IMR-90 (cell line): ENCODE results near the gene SLC6A17. TPM values are rescaled to one million over a fixed set of nuclear protein-coding genes. Genes with fewer than 3 reads are reported as not detected.

Experiments
- ATAC-seq: fragments of 200-7000 bp; cut with Tn5 transposase; 2 replicates; pipeline ENCODE4 v1.9.1; 2020; ENCODE audit warnings: low read depth, mild to moderate bottlenecking, moderate library complexity
- BruUV-seq: library from RNA; stranded (reverse); fragments of 400-500 nt; replicated peaks from 2 replicates; lab custom pipeline; 2021; lab: Mats Ljungman, UMichigan
- CTCF ChIA-PET: fragments of 300-600 bp; formaldehyde crosslinking; extraction: SDS; loops from one replicate; lab custom pipeline; 2021; ENCODE audit warnings: antibody characterized with exemption; lab: Yijun Ruan, JAX
- POLR2A ChIA-PET: fragments of 300-600 bp; sonication (Branson Sonifier 250); formaldehyde crosslinking; loops from one replicate; lab custom pipeline; 2022; ENCODE audit warnings: antibody characterized with exemption; ENCODE audit not compliant: unreplicated experiment; lab: Charles Lee
- DNase-seq: peaks from one replicate; pipeline ENCODE4 v3.0.0; 2013
- H2AFZ ChIP-seq: replicated peaks from 2 replicates; pipeline ENCODE3; 2013; ENCODE audit warnings: low read length, mild to moderate bottlenecking; ENCODE audit not compliant: poor library complexity
- H2AK5ac ChIP-seq: 2 replicates; pipeline ENCODE4 v1.6.1; 2013; ENCODE audit warnings: low read depth, low read length, inconsistent platforms
- H2AK9ac ChIP-seq: replicated peaks from 2 replicates; pipeline ENCODE3; 2013; ENCODE audit warnings: mild to moderate bottlenecking, low read depth, low read length, moderate library complexity; ENCODE audit not compliant: poor library complexity
- H2BK120ac ChIP-seq: 2 replicates; pipeline ENCODE4 v1.6.1; 2013; ENCODE audit warnings: low read depth, low read length, inconsistent platforms
- H2BK15ac ChIP-seq: 3 replicates; pipeline ENCODE4 v1.6.1; 2013; ENCODE audit warnings: low read depth, low read length, inconsistent platforms
- H2BK20ac ChIP-seq: 2 replicates; pipeline ENCODE4 v1.6.1; 2013; ENCODE audit warnings: low read depth, mild to moderate bottlenecking, inconsistent platforms, low read length, moderate library complexity
- H2BK5ac ChIP-seq: 2 replicates; pipeline ENCODE4 v1.6.1; 2013; ENCODE audit warnings: mild to moderate bottlenecking, low read depth, low read length, inconsistent platforms; ENCODE audit not compliant: poor library complexity, severe bottlenecking
- H3K14ac ChIP-seq: replicated peaks from 2 replicates; pipeline ENCODE4 v1.6.1; 2013; ENCODE audit warnings: low read depth, low read length, inconsistent platforms
- H3K18ac ChIP-seq: 2 replicates; pipeline ENCODE4 v1.6.1; 2013; ENCODE audit warnings: low read depth, low read length, control low read depth
- H3K23ac ChIP-seq: 2 replicates; pipeline ENCODE4 v1.6.1; 2013; ENCODE audit warnings: low read depth, low read length, inconsistent platforms
- H3K27ac ChIP-seq: 2 replicates; pipeline ENCODE4 v1.5.1; 2013; ENCODE audit warnings: mild to moderate bottlenecking, control low read depth, low read length; ENCODE audit not compliant: insufficient read depth
- H3K27me3 ChIP-seq: 2 replicates; pipeline ENCODE4 v1.6.1; 2013; ENCODE audit warnings: low read length; ENCODE audit not compliant: control insufficient read depth, insufficient read depth
- H3K36me3 ChIP-seq: 2 replicates; pipeline ENCODE4 v1.6.1; 2013; ENCODE audit warnings: low read length, mixed read lengths; ENCODE audit not compliant: control insufficient read depth, insufficient read depth
- H3K4ac ChIP-seq: 2 replicates; pipeline ENCODE4 v1.6.1; 2013; ENCODE audit warnings: low read depth, low read length, inconsistent platforms
- H3K4me1 ChIP-seq: 2 replicates; pipeline ENCODE4 v1.6.1; 2013; ENCODE audit warnings: low read length, mixed read lengths; ENCODE audit not compliant: control insufficient read depth, insufficient read depth
- H3K4me2 ChIP-seq: 2 replicates; pipeline ENCODE4 v1.6.1; 2013; ENCODE audit warnings: low read depth, mild to moderate bottlenecking, control low read depth, low read length, moderate library complexity
- H3K4me3 ChIP-seq: 2 replicates; pipeline ENCODE4 v1.5.1; 2013; ENCODE audit warnings: low read depth, mild to moderate bottlenecking, control low read depth, low read length, moderate library complexity; ENCODE audit not compliant: insufficient read depth
- H3K56ac ChIP-seq: 2 replicates; pipeline ENCODE4 v1.6.1; 2013; ENCODE audit warnings: low read length, inconsistent platforms; ENCODE audit not compliant: insufficient read depth; ENCODE audit errors: extremely low read depth
- H3K79me1 ChIP-seq, 2 experiments: 2 replicates each; pipeline ENCODE4 v1.6.1; 2013; ENCODE audit warnings: low read length in 2 of 2, inconsistent platforms in 1 of 2, low read depth in 1 of 2
- H3K9ac ChIP-seq: 2 replicates; pipeline ENCODE4 v1.6.1; 2013; ENCODE audit warnings: low read depth, low read length, control low read depth
- H3K9me1 ChIP-seq: 2 replicates; pipeline ENCODE4 v1.6.1; 2013; ENCODE audit warnings: low read length, inconsistent platforms; ENCODE audit not compliant: insufficient read depth
- H3K9me3 ChIP-seq: 2 replicates; pipeline ENCODE4 v1.6.1; 2013; ENCODE audit warnings: low read length; ENCODE audit not compliant: control insufficient read depth, insufficient read depth
- H4K20me1 ChIP-seq: 2 replicates; pipeline ENCODE4 v1.6.1; 2013; ENCODE audit warnings: low read length, inconsistent platforms; ENCODE audit not compliant: insufficient read depth
- H4K5ac ChIP-seq: 2 replicates; pipeline ENCODE4 v1.6.1; 2013; ENCODE audit warnings: mild to moderate bottlenecking, low read depth, low read length, control low read depth
- H4K8ac ChIP-seq, 2 experiments: 2 replicates each; pipeline ENCODE4 v1.6.1; 2013; ENCODE audit warnings: low read depth in 2 of 2, low read length in 2 of 2, control low read depth in 1 of 2, inconsistent platforms in 1 of 2
- H4K91ac ChIP-seq: 2 replicates; pipeline ENCODE4 v1.6.1; 2013; ENCODE audit warnings: low read depth, low read length, inconsistent platforms; ENCODE audit not compliant: insufficient read depth
- BHLHE40 ChIP-seq: fragments of 150-350 bp; IDR thresholded peaks from 2 replicates; pipeline ENCODE4 v1.6.1; 2016; ENCODE audit warnings: mild to moderate bottlenecking, low read depth, low read length
- CEBPB ChIP-seq: IDR thresholded peaks from 2 replicates; pipeline ENCODE4 v1.6.1; 2012; ENCODE audit warnings: low read depth, low read length, improper control_type of control experiment
- CHD1 ChIP-seq: IDR thresholded peaks from 2 replicates; pipeline ENCODE4 v1.6.1; 2012; ENCODE audit warnings: low read depth, low read length, improper control_type of control experiment
- CTCF ChIP-seq: conservative IDR thresholded peaks from 2 replicates; pipeline ENCODE4 v1.5.1; 2012; ENCODE audit warnings: mild to moderate bottlenecking, low read depth, low read length, improper control_type of control experiment
- ELK1 ChIP-seq: fragments of 150-350 bp; IDR thresholded peaks from 2 replicates; pipeline ENCODE4 v1.6.1; 2016; ENCODE audit warnings: low read depth, mild to moderate bottlenecking, low read length, moderate library complexity, borderline replicate concordance
- FOS ChIP-seq: fragments of 150-350 bp; IDR thresholded peaks from 2 replicates; pipeline ENCODE4 v1.6.1; 2016; ENCODE audit warnings: low read depth, low read length
- MAFK ChIP-seq: IDR thresholded peaks from 2 replicates; pipeline ENCODE4 v1.6.1; 2012; ENCODE audit warnings: low read depth, low read length, improper control_type of control experiment
- MAZ ChIP-seq: IDR thresholded peaks from 2 replicates; pipeline ENCODE4 v1.6.1; 2012; ENCODE audit warnings: low read depth, mild to moderate bottlenecking, low read length, improper control_type of control experiment, moderate library complexity, borderline replicate concordance
- MXI1 ChIP-seq: IDR thresholded peaks from 2 replicates; pipeline ENCODE4 v1.6.1; 2012; ENCODE audit warnings: low read depth, mild to moderate bottlenecking, low read length, moderate library complexity, borderline replicate concordance
- NFE2L2 ChIP-seq: fragments of 150-350 bp; IDR thresholded peaks from 2 replicates; pipeline ENCODE4 v1.6.1; 2016; ENCODE audit warnings: low read depth, mild to moderate bottlenecking, low read length
- POLR2A ChIP-seq: IDR thresholded peaks from 2 replicates; pipeline ENCODE4 v1.6.1; 2012; ENCODE audit warnings: mild to moderate bottlenecking, low read depth, low read length
- RAD21 ChIP-seq: IDR thresholded peaks from 2 replicates; pipeline ENCODE4 v1.6.1; 2012; ENCODE audit warnings: low read length, improper control_type of control experiment
- RCOR1 ChIP-seq: IDR thresholded peaks from 2 replicates; pipeline ENCODE4 v1.6.1; 2012; ENCODE audit warnings: mild to moderate bottlenecking, low read length, improper control_type of control experiment; ENCODE audit not compliant: insufficient replicate concordance
- RFX5 ChIP-seq: IDR thresholded peaks from 2 replicates; pipeline ENCODE4 v1.8.0; 2012; ENCODE audit warnings: low read depth, mild to moderate bottlenecking, low read length, moderate library complexity
- SMC3 ChIP-seq: fragments of 150-350 bp; IDR thresholded peaks from 2 replicates; pipeline ENCODE4 v1.6.1; 2016; ENCODE audit warnings: low read depth, mild to moderate bottlenecking, antibody characterized with exemption, low read length, moderate library complexity
- USF2 ChIP-seq: fragments of 150-350 bp; IDR thresholded peaks from 2 replicates; pipeline ENCODE4 v1.6.1; 2017; ENCODE audit warnings: mild to moderate bottlenecking, antibody characterized with exemption, low read length, low read depth
- WGBS, 2 experiments: methylation state at CpG; one replicate each; pipeline versions ENCODE4 v1.1.5 to v1.1.7; 2013; ENCODE audit warnings: missing lambda C conversion rate in 2 of 2; ENCODE audit not compliant: insufficient read length in 1 of 2; ENCODE audit errors: extremely low coverage in 2 of 2; 5-methylcytosine and 5-hydroxymethylcytosine counted together
- dilution Hi-C: fragments of 300-500 bp; cut with HindIII; formaldehyde crosslinking; loops from one replicate; pipeline ENCODE4 v1.14.3; 2018; ENCODE audit warnings: low sequenced_read_pairs; ENCODE audit not compliant: unreplicated experiment
- in situ Hi-C: fragments of 300-500 bp; cut with MboI; formaldehyde crosslinking; loops from 3 replicates; pipeline ENCODE4 v1.14.3; 2019; ENCODE audit warnings: low sequenced_read_pairs, inconsistent platforms, mixed read lengths
- intact Hi-C: fragments of 100-400 bp; cut with micrococcal nuclease; formaldehyde crosslinking; loops from 2 replicates; pipeline ENCODE4 v1.10.0; 2022
- polyA plus RNA-seq, 3 experiments: library from polyadenylated mRNA; depleted of rRNA; stranded (reverse); fragments of >200 nt; gene quantifications; 2 replicates each; pipeline ENCODE4 v1.2.3, GENCODE V29; 2012; ENCODE audit warnings: low replicate concordance in 1 of 3
- total RNA-seq: library from RNA; depleted of rRNA; stranded (reverse); fragments of >200 nt; gene quantifications from 2 replicates; pipeline ENCODE4 v1.2.3, GENCODE V29; 2012

Gene SLC6A17
- total and polyA plus RNA-seq, 2 of the 4 experiments (the other 2 are of a cell fraction) = 0.54 to 0.82 TPM

- WGBS, 2 experiments = 68% methylated on average over 5 of the region's 8 CpGs; no CpG with 5 or more reads in 1 of the 2 experiments
- POLR2A ChIA-PET = no interaction called here
Observed at GRCh38 chr1:110192541-110192940, 42.2 kb downstream of the SLC6A17 start.

More at GRCh38 chr1:110192541-110192940, 42.2 kb downstream of the SLC6A17 start:
- Histone ChIP-seq H3K9ac (no peak overlapping the region), H3K79me1 (no peaks in the 10 kb centered on the region), H3K4me2 (no peak overlapping the region), H3K9me3 (no peaks in the 10 kb centered on the region), H2BK120ac (no peak overlapping the region), H3K27me3 (peaks cover 16% of the 10 kb centered on the region), H3K56ac (no peak overlapping the region), H3K23ac (no peak overlapping the region), H3K36me3 (no peaks in the 10 kb centered on the region), H3K4ac (no peak overlapping the region), H4K20me1 (no peaks in the 10 kb centered on the region), H4K5ac (no peak overlapping the region), H3K4me3 (no peak overlapping the region), H3K4me1 (no peaks in the 10 kb centered on the region), H2BK5ac (no peak overlapping the region), H2BK15ac (no peak overlapping the region), H3K9me1 (no peaks in the 10 kb centered on the region; the same call in 1 of the 2 replicates), H4K91ac (no peak overlapping the region), H4K8ac (no peak overlapping the region), H3K14ac (no peak overlapping the region), H3K27ac (no peak overlapping the region), H3K18ac (no peak overlapping the region), H2AK5ac (no peak overlapping the region), H2AK9ac (no peak overlapping the region), H2BK20ac (no peak overlapping the region), H2AFZ (no peak overlapping the region)
- dilution Hi-C loops = no loop called here
- no TSS peak for BruUV-seq
- in situ Hi-C loops = no loop called here
- CTCF ChIA-PET = no interaction called here
- intact Hi-C loops = no loop called here
- DNase-seq (no peak), ATAC-seq (no peak)
- TF ChIP-seq MAFK = no peak
- no peak for TF ChIP-seq RCOR1
- no peak for TF ChIP-seq NFE2L2
- no peak for TF ChIP-seq CHD1
- no peak for TF ChIP-seq RAD21
- TF ChIP-seq CTCF = no peak
- TF ChIP-seq CEBPB = no peak
- no peak for TF ChIP-seq BHLHE40
- no peak for TF ChIP-seq FOS
- no peak for TF ChIP-seq ELK1
- TF ChIP-seq MXI1 = no peak
- TF ChIP-seq RFX5 = no peak
- TF ChIP-seq MAZ = no peak
- no peak for TF ChIP-seq POLR2A
- no peak for TF ChIP-seq SMC3
- no peak for TF ChIP-seq USF2
